Ovary (tissue), 3 donors: Measurements from ENCODE around the gene IGFBP2.

ENCODE experiments used
- CTCF ChIP-seq, 3 donors: fragments of 450-650 bp in 2 of 3; fragments of 200-600 bp in 1 of 3; IDR thresholded peaks; one replicate each; pipeline versions ENCODE4 v1.5.1 to v1.8.0; 2016 to 2022; ENCODE audit warnings: antibody characterized with exemption in 3 of 3, mild to moderate bottlenecking in 1 of 3
- EP300 ChIP-seq: sonication (generic); formaldehyde crosslinking; IDR thresholded peaks from one replicate; pipeline ENCODE4 v1.6.1; 2017; ENCODE audit warnings: antibody characterized with exemption
- POLR2A ChIP-seq: fragments of 450-650 bp; IDR thresholded peaks from one replicate; pipeline ENCODE4 v1.6.1; 2017; ENCODE audit warnings: antibody characterized with exemption, mild to moderate bottlenecking, moderate library complexity
- donor health status: DM: no; HTN: no; CAD: no.

GRCh38 chr2:216678813-216679657 is 45.8 kb downstream of the IGFBP2 start:
- TF ChIP-seq CTCF (IDR thresholded peaks at IDR 0.05), result no peak
- TF ChIP-seq EP300, result no peak
- no peak for TF ChIP-seq POLR2A
